Tibial nerve (tissue), 4 donors: Measurements from ENCODE around the gene MRPL34.

Source experiments
- EP300 ChIP-seq, 2 donors: sonication (generic); formaldehyde crosslinking; IDR thresholded peaks; one replicate each; pipeline ENCODE4 v1.6.1; 2017; ENCODE audit warnings: antibody characterized with exemption in 2 of 2, mild to moderate bottlenecking in 1 of 2
- POLR2A ChIP-seq, 2 donors: fragments of 450-650 bp; IDR thresholded peaks; one replicate each; pipeline ENCODE4 v1.6.1; 2017; ENCODE audit warnings: antibody characterized with exemption in 2 of 2, mild to moderate bottlenecking in 2 of 2, moderate library complexity in 2 of 2
- TF ChIP-seq, protein P1 (sequence below), 5 experiments: fragments of 200-600 bp in 3 of 5; fragments of 450-650 bp in 2 of 5; sonication (generic) in 3 of 5; IDR thresholded peaks; one replicate each; pipeline ENCODE4 v1.5.1; 2016 to 2019; ENCODE audit warnings: antibody characterized with exemption in 5 of 5, mild to moderate bottlenecking in 3 of 5, moderate library complexity in 2 of 5

DNA sequence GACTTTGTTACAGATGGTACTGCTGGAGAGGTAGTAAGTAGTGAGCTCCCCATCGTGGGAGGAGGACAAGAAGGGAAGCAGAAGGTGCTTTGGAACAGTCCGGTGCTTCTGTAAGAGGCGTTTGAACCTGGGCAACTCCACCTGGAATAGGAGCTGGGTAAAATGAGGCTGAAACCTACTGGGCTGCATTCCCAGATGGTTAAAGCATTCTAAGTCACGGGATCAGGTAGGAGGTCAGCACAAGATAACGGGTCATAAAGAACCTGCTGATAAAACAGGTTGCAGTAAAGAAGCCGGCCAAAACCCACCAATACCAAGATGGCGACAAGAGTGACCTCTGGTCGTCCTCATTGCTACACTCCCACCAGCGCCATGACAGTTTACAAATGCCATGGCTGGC, 18.9 kb upstream of the MRPL34 start:
- TF ChIP-seq POLR2A (IDR thresholded peaks at IDR 0.05) (no peak), EP300 (IDR thresholded peaks at IDR 0.05) (no peak)
- TF ChIP-seq, protein P1, sequence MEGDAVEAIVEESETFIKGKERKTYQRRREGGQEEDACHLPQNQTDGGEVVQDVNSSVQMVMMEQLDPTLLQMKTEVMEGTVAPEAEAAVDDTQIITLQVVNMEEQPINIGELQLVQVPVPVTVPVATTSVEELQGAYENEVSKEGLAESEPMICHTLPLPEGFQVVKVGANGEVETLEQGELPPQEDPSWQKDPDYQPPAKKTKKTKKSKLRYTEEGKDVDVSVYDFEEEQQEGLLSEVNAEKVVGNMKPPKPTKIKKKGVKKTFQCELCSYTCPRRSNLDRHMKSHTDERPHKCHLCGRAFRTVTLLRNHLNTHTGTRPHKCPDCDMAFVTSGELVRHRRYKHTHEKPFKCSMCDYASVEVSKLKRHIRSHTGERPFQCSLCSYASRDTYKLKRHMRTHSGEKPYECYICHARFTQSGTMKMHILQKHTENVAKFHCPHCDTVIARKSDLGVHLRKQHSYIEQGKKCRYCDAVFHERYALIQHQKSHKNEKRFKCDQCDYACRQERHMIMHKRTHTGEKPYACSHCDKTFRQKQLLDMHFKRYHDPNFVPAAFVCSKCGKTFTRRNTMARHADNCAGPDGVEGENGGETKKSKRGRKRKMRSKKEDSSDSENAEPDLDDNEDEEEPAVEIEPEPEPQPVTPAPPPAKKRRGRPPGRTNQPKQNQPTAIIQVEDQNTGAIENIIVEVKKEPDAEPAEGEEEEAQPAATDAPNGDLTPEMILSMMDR (IDR thresholded peaks at IDR 0.05) = no peak
